GM21723 (cell line): ENCODE data around the gene ACO2.

Experiments used
- ATAC-seq: cut with Tn5 transposase; IDR thresholded peaks from one replicate; pipeline ENCODE4 v1.9.1; 2021; ENCODE audit warnings: mild to moderate bottlenecking, moderate library complexity; ENCODE audit not compliant: unreplicated experiment

Gene ACO2

DNA sequence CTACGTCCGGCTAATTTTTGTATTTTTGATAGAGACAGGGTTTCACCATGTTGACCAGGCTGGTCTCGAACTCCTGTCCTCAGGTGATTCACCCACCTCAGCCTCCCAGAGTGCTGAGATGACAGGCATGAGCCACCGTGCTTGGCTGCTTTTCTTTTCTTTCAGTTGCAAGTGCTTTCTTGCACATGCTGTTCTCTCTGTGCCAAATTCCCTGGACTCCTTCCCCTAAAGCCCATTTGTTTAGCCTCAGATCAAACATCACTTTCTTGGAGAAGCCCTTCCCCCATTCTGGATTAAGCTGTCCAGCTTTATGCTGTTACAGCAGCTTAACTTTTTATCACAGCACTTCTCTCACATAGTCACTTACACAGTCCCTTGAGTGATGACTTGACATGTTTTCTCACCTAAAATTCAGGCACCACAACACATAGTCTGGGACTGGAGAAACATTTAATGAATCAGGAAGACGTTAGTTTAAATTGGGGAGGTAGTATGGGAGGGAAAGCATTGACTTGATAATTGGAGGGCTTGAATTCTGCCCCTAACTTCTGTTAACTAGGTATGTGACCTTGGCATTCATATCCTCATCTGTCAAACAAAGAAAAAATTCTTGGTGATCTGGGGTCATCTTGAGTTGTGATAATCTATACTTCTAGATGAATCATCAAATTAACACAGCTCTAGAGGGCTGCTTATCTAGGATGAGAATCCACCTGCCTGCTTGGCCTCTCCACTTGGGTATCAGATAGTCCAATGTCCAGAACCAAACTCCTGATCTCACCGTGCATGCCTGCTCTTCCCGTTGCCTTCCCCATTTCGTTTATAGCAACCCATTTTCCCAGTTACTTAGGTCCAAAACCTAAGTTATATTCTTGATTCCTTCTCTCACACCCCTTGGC lies 18.4 kb downstream of the ACO2 start:
- ATAC-seq, result no peak

GRCh38 chr22:41488076-41488475 lies 19.2 kb downstream of the ACO2 start:
- ATAC-seq, result no peak

GRCh38 chr22:41488596-41489385 lies 19.9 kb downstream of the ACO2 start:
- no peak for ATAC-seq

GRCh38 chr22:41491374-41492100 lies 22.6 kb downstream of the ACO2 start:
- ATAC-seq, result no peak

DNA sequence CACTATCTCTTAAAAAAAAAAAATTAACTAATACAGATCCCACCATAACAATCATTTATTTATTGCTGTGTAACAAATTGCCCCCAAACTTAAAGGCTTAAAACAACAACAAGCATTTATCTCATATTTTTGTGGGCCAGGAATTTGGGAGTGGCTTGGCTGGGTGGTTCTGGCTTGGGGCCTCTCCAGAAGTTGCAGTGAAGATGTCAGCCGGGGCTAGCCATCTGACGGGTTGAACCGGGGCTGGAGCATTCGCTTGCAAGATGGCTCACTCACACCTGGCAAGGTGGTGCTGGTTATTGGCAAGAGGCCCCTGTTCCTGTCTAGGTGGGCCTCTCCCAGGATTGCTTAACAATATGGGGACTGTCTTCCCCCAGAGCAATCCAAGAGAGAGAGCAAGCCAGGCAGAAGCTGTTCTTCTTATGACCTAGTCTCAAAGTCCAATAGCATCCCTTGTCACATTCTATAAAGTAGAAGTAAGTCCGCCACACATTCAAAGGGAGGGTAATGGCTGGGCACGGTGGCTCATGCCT lies 29.5 kb downstream of the ACO2 start:
- ATAC-seq, result no peak

- no peak for ATAC-seq
Measured at GRCh38 chr22:41499624-41500280, 30.8 kb downstream of the ACO2 start.

DNA sequence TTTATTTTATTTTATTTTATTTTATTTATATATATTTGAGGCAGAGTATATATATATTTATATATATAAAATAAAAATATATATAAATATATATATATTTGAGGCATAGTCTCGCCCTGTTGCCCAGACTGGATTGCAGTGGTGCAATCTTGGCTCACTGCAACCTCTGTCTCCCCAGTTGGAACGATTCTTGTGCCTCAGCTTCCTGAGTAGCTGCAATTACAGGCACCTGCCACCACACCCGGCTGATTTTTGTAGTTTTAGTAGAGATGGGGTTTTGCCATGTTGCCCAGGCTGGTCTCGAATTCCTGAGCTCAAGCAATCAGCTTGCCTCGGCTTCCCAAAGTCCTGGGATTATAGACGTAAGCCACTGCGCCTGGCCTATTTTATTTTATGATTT lies 31.4 kb downstream of the ACO2 start:
- ATAC-seq, result no peak

- no peak for ATAC-seq
Measured at GRCh38 chr22:41501209-41501608, 32.3 kb downstream of the ACO2 start.

DNA sequence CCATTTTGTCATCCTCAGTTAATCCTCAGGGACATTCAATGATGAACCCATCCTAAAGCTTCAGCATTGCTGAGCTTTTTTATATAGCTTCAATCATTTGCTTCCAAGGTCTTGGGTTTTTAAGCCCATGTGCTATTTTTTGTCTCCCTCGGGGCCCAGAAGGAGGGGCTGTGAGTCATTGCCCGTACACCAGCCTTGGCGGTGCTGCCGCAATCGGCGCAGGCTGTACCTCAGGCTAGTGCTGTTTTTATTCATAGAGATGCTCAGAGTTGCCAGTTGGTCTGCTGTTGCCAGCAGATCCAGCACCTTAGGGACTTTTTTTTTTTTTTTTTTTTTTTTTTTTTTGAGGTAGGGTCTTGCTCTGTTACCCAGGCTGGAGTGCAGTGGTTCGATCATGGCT lies 35.5 kb downstream of the ACO2 start:
- ATAC-seq, result no peak

- ATAC-seq, result no peak
Measured at GRCh38 chr22:41504816-41505215, 35.9 kb downstream of the ACO2 start.

- ATAC-seq, result no peak
Measured at GRCh38 chr22:41505511-41506220, 36.7 kb downstream of the ACO2 start.

DNA sequence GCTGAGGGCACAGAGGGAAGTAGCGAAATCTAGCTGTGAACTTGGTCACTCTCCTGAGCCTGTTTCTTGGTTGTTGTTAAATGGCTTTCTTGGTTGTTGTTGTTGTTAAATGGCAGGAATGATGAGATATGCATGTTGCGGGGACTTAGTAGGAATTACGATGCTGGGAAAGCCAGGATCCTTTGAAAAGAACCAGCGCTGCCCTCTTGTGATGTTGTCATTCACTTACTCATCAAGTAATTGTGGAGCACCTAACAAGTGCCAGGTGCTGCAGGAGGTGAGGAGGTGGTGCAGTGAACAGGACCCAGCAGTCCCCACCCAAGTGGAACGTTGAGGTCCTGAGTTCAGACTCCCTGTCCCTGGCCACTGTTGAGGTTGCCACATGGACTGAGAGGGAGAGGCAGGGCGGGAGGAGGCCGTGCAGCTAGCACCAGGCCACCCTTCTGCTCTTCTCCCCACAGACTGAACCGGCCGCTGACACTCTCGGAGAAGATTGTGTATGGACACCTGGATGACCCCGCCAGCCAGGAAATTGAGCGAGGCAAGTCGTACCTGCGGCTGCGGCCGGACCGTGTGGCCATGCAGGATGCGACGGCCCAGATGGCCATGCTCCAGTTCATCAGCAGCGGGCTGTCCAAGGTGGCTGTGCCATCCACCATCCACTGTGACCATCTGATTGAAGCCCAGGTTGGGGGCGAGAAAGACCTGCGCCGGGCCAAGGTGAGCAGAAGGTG lies 38.6 kb downstream of the ACO2 start:
- ATAC-seq, result no peak

GRCh38 chr22:41508770-41509170 lies 39.9 kb downstream of the ACO2 start:
- ATAC-seq, result no peak

DNA sequence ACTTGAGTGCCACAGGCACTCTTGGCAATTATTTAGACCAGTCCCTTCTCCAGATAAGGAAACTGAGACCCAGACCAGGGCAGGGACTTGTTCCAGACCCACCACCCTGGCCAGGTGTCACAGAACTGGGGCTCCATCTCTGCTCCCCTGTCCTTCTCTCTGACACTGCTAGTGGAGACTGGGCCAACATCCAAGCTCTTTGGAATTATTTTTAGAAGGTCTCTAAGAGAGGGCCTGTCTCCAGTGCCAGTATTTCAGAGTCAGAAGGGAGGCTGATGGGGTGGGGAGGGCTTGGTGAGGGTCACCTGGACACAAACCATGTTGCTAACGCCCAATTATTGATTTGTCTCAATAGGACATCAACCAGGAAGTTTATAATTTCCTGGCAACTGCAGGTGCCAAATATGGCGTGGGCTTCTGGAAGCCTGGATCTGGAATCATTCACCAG lies 42.6 kb downstream of the ACO2 start:
- no peak for ATAC-seq

GRCh38 chr22:41512421-41513194 lies 43.7 kb downstream of the ACO2 start:
- ATAC-seq, result no peak

GRCh38 chr22:41513391-41513790 lies 44.5 kb downstream of the ACO2 start:
- ATAC-seq, result no peak

DNA sequence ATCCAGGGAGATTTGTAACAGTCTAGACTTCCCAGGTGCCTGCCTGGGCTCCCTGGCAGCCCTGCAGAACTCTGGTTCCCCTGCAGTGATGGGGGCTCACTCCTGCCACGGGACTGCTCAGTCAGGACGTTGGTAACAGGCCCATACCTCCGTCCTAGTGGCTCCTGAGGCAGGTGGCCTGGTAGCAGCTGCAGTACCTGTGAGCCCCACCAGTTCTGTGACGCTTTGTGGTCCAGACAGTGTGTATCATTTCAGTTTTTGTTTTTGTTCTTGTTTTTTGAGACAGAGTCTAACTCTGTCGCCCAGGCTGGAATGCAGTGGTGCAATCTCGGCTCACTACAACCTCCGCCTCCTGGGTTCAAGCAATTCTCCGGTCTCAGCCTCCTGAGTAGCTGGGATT lies 47.5 kb downstream of the ACO2 start:
- ATAC-seq, result no peak
